WERI-Rb-1 (cell line): ENCODE results near the gene HYKK.

Source experiments
- DNase-seq: peaks from one replicate; pipeline ENCODE4 v3.0.0-alpha.2; 2020
- H3K27ac ChIP-seq: fragments of 250-450 bp; sonication (Bioruptor Pico); 2 replicates; pipeline ENCODE4 v1.5.1; 2020; ENCODE audit warnings: mild to moderate bottlenecking, moderate library complexity
- H3K27me3 ChIP-seq: fragments of 250-450 bp; sonication (Bioruptor Pico); 2 replicates; pipeline ENCODE4 v1.5.1; 2021; ENCODE audit warnings: mild to moderate bottlenecking, low read depth, moderate library complexity; ENCODE audit not compliant: insufficient read depth, severe bottlenecking
- H3K36me3 ChIP-seq: fragments of 250-450 bp; sonication (Bioruptor Pico); 2 replicates; pipeline ENCODE4 v1.5.1; 2020; ENCODE audit warnings: mild to moderate bottlenecking, moderate library complexity
- H3K4me3 ChIP-seq: 2 replicates; pipeline ENCODE4 v1.5.1; 2011; ENCODE audit warnings: low read depth, mild to moderate bottlenecking, control low read depth, low read length
- H3K9me3 ChIP-seq: fragments of 250-450 bp; sonication (Bioruptor Pico); 2 replicates; pipeline ENCODE4 v1.5.1; 2021; ENCODE audit warnings: mild to moderate bottlenecking, moderate library complexity; ENCODE audit not compliant: severe bottlenecking
- CTCF ChIP-seq: IDR thresholded peaks from 2 replicates; pipeline ENCODE4 v1.5.1; 2011; ENCODE audit warnings: low read depth, mild to moderate bottlenecking, control low read depth, inconsistent platforms, low read length

The HYKK gene

DNA sequence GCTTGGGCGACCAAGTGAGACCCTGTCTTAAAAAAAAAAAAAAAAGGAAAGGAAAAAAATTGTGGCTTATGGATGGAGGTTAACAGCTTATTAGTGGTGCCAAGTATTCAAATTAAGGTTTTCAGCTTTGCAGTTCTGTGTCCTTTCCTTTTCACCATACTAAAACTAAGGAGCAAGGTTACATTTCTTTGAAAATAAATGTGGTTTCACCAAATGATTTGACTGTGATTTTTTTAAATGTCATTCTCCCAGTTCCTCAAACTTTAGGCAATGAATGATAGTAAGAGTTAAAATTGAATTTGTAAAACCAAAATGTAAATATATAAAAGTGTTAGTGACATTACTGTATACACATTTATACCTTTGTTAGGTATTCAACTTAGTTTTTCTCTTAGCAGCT, 67.6 kb downstream of the HYKK start:
- Histone ChIP-seq H3K4me3 (no peak overlapping the region), H3K27me3 (no peaks in the 10 kb centered on the region), H3K36me3 (peaks cover 11% of the 10 kb centered on the region; the same call in 1 of the 2 replicates), H3K9me3 (no peaks in the 10 kb centered on the region), H3K27ac (no peak overlapping the region)
- DNase-seq = no peak
- TF ChIP-seq CTCF = no peak
